GM21528 (cell line): ENCODE results near the gene DUSP1.

Experiments used
- ATAC-seq: cut with Tn5 transposase; IDR thresholded peaks from one replicate; pipeline ENCODE4 v1.9.1; 2021; ENCODE audit warnings: mild to moderate bottlenecking, moderate library complexity; ENCODE audit not compliant: unreplicated experiment, low FRiP score

The DUSP1 gene

DNA sequence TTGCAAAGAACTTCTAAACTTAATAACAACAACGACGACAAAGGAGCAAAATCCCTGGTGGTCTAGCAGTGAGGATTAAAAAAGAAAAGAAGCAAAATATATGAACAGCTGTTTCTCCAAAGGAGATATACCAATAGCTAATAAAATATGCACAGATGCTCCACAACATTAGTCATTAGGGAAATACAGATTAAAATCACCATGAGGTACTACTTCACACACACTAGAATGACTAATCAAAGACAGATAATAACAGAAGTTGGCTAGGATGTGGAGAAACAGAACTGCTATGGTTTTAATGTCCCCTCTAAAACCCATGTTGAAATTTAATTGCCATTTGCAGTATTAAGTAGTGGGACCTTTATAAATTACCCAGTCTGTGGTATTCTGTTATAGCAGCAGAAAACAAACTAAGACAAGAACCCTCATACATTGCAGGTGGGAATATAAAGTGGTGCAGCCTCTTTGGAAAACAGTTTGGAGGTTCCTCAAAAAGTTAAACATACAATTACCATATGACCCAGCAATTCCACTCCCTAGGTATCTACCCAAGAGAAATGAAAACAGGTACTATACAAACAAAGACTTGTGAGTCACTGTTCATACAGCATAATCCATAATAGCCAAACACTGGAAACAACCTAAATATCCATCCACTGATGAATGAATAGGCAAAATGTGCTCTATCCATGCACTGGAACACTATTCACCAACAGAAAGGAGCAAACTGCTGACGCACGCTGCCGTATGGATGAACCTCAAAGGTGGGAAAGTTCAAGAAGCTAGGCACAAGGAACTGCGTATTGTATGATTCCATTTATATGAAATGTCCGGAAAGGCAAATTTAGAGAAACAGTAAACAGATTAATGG is 11.4 kb upstream of the DUSP1 start:
- no peak for ATAC-seq

DNA sequence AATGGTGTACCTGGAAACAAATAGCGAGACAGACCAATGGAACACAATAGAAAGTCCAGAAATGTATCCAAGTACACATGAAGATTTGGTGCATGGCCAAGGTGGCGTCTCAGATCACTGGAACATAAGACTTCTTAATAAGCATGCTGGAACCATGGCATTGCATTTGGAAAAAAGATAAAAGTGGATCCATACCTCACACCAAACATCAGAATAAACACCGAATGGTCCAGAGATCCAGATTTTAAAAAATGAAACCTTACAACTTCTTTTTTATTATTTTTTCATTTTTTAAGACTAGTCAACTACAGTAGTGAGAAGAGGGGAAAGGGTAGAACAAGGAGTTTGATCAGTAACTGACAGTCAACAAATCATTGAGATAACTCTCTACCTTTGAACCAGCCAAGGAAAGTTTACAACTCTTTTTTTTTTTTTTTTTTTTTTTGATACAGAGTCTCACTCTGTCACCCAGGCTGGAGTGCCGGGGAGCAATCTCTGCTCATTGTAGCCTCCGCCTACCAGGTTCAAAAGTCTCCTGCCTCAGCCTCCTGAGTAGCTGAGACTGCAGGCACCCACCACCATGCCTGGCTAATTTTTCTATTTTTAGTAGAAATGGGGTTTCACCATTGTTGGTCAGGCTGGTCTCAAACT is 8.8 kb upstream of the DUSP1 start:
- ATAC-seq, result no peak

DNA sequence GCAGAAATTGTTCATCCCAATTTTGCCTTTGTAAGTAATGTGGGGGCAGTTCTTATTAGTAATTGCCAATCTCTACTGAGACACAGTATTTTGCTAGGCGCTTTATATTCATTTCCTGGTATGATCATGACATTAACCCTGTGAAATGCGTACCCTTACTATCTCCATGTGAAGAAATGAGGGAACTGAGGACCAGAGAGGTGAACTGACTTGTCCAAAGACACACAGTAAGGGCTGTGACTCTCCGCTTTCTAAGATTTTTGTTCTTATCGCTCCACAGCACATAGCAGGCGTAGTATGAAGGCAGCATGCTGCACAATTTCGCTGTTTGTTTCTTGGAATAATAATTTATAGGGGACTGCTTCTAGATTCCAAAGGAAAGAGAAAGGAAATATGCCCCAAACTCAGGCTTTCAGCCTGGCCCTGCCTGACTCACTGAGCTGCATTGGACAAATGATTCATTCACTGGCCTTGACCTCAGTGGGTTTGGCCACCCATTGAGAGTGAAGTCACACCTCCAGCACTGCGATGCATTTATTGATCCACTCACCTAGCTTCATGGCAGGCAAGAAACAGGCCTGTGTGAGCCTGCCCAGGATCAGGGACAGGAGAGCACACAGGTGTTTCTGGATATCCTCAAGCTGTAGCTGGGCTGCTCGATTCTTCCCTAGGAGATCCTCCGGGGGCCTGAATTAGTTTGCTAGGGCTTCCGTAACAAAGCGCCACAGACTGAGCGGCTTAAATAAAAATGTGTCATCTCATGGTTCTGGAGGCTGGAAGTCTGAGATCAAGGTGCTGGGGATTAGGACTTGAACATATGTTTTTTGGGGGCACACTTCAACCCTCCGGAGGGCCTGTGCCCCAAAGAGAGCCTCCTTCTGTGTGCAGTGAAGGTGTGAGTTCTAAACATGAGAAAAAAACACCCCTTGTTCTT is 7.2 kb upstream of the DUSP1 start:
- peak; percentile 33 for ATAC-seq

DNA sequence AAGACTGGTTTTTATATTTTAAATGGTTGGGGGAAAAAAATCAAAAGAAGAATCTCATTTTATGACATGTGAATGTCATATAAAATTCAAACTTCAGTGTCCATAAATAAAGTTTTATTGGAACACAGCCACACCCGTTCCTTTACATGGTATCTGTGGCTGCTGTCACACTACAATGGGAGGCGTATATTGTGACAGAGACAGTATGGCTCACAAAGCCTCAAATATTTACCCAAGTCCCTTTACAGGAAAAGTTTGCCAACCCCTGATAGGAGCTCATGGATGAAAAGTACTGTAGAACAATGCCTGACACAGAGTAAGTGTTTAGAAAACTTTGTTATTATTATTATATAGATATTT is 5.2 kb upstream of the DUSP1 start:
- ATAC-seq, result no peak

DNA sequence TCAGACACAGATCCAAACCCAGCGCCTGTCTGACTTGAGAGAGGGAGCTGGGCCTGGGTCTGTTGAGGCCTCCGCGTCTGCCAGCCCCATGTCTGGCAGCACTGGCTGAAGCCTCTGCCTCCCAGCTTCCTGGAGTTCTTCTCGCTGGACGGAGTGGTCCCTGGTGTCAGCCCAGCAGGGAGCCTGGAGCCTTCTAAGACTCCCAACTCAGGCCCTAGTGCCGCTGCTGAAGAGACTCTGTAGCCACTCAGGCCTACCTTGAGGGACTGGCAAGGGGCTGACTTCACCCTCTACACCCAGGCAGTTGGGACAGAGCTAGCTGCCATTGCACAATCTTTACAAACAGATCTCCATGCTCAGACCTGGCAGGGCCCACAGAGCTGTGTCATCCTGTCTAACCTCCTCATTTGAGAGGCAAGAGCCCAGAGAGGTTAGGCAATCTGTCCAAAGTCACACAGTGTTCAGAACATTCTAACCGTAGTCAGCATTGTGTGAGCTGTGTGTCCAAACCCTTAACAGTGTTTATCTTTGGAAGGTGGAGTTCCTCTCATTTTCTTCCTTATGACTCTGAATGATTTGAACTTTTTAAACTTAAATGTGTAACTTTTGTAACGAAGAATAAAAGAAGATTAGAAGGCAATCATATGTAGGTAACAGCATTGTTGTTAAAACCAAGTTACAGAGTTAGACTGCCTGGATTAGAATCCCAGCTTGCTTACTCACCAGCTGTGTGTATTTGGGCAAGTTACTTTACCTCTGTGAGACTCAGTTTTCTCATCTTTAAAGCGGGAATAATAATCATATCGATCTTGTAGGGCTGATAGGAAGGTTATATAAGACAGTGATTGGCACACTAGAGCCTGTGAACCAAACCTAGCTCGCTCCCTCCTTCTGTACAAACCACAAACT is 4.6 kb upstream of the DUSP1 start:
- no peak for ATAC-seq

DNA sequence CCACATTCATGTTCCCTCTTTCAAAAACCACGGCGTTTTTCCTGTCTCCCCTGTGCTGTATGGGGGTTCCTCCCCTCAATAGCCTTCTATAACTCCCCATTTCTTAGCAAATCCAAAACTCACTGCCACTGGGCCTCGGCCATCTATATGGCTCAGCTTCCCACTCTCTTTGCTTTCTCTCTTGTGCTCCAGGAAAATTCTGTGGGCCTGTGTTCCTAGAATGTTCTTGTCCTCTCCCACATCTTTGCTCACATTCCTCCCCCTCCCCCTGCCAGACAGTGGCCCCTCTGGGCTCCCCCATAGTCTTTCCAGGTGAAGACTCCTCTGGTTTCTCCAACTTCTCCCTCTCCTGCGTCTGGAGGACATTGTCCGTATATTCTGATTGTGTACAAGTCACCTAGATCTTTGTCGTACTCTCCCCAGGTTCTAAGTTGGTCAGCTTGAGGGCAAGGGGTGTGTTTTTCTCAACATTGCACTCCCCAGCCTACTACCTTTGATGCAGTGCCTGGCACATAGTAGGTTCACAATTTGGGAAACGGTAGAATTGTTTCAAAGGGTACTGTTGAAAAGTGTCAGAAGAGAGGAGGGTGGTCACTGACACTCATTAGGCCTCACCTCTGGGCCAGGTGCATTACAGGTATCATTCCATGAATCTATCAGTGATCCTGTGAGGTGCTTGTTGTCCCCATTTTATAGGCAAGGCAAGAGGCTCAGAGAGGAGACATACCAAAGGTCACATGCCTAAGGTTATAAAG is 3.7 kb upstream of the DUSP1 start:
- no peak for ATAC-seq

DNA sequence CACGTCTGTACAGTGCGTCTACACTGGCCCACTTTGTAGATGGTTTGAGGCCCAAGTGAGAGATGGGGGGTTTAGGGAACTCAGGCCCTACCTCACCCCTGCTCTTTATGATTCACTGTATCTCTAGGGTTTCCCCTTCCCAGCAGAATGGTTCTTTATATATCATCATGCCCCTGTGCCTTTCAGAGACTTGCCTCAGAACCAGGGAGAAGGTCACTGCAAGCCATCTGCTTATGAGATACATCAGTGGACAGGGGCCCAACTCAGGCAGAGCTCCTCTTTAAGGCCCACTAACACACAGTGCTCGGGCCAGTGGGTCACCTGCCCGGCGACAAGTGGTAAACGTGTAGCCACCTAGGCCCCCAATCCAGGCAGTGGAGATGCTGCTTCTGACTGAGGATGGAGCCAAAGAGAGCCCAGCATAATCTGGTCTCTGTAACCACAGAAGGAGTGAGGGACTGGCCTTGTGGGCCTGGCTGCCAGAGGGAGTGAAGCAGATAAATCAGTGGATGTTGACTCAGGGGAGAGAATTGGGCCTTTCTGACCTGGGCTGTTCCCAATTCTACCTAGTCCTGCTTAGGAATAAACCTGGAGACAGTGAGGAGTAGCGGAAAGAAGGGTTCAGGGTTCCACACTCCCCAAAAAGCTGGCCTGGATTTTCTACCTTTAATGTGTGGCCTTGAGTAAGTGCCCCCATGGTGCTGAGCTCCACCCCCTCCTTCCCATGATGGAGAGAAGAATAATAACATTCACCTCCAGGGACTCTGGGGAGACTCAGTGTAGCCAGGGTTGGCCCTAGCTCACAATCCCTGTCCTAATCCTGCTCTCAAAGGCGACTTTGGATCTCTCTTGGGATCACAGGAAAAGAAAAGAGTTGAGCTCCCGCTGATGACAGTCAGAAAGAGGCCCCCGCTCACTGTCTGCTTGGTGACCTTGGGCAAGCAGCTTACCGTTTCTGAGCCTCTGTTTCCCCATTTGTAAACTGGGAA is 2.8 kb upstream of the DUSP1 start:
- ATAC-seq, result no peak

DNA sequence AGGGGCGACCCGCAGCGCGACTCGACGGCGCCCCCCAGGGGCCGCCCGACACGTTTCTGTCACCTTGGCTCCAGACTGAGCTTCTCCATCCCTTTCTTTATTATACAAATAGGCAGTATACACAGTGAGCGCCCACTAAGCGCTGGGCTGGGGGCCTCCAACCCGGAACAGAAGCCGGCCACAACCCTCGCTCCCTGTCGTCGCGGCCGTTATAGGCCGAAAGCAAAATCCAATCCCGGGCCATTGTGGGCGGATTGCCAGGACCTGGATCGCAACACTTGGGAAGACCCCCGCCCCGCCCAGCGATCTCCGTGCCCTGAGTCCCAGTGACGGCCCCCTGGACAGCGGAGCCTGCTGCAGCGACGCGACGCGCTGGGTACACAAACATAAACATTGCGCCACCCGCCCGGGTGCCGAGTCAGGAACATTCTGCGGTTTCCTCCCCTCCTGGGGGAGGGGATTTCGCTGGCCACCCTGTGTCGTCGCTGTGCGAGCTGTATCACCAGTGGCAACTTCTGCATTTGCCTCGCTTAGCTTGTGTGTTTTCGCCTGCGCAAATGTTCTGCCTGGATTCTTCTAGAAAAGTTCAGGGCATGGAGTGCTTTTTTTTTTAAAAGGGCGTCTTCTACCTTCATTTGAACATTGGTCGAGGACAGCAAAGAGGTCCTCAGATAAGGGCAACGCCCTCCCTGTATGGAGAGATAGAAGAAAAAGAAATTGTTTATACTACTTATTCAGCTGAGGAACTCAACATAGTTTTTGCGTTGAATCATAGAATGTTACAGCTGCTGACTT is 1.3 kb upstream of the DUSP1 start:
- ATAC-seq, result peak; percentile 29

DNA sequence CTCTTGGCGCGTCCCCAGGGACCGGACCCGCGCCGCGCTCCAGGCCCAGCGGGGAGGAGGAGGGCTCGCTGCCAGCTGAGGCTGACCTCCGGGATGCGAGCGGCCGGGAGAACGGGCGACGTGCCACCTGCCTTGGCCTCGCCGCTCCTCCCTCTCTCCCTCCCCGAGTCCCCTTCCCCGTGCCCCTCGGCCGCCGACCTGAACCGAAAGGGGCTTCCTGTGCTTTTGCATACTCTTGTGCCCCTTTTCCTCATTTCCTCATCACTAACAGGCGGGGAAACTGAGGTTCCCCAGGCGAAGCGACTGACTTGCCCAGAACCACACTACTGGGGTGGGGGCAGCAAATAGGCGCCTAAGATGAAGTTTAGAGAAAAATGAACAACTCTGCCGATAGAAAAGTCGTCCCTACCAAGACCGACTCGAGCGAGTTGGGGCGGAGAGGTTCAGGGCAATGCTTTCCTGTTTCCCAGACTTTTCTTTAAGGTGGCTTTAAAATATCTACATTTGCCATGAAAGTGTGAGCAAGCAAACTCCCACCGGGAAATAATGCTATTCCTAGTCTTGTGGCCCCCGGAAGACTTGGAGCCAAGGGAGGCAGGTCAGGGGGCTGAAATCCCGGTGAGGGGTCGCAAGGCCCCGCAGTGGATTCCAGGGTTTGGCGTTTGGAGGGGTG is 580 bp upstream of the DUSP1 start:
- ATAC-seq, result no peak

DNA sequence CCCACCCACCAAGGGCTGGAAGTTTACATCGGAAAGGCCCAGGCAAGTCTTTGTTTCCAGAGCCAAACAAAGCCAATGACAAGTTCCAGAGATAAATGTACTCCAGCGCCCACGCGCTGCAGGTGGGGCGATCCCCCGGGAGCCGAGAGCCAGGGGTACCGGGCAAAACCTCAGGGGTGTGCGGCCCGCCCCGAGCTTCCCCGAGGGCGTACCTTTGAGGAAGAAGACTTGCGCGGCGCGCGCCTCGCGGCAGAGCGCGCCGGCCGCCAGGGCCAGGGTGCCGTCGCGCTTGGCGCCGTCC is 671 bp downstream of the DUSP1 start:
- no peak for ATAC-seq

DNA sequence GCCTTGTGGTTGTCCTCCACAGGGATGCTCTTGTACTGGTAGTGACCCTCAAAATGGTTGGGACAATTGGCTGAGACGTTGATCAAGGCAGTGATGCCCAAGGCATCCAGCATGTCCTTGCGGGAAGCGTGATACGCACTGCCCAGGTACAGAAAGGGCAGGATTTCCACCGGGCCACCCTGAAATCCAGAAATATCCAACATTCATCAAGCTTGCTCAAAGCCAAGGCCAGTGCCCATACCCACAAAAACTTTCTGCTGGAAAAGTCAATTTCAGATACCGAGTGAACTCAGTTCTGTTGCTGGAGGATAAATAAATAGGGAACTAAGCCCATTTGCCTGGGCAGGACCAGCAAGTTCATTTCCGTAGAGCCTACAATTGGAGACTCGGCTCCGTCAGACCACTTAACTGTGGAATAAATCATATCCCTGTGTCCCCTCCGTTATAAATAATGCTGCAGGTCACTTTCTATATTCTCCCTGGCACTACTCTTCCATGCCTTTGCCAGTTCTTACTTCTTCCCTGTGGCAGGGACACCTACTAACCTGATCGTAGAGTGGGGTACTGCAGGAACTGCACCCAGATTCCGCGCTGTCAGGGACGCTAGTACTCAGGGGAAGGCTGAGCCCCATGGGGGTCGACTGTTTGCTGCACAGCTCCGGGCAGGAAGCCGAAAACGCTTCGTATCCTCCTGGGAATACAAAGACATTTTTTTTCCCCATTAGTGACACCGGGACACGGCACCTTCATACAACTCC is 1.2 kb downstream of the DUSP1 start:
- ATAC-seq, result no peak

DNA sequence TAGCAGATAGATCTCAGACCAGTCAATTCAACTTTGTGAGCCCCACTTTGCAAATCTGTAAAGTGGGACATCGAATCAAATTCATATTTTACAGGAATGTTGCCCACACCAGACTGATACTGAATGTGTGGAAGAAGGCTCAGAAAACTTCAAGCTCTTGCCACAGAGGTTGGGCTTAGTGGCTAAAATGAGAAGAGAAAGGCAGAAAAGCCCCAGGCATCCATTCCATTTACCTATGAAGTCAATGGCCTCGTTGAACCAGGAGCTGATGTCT is 1.7 kb downstream of the DUSP1 start:
- ATAC-seq, result no peak

DNA sequence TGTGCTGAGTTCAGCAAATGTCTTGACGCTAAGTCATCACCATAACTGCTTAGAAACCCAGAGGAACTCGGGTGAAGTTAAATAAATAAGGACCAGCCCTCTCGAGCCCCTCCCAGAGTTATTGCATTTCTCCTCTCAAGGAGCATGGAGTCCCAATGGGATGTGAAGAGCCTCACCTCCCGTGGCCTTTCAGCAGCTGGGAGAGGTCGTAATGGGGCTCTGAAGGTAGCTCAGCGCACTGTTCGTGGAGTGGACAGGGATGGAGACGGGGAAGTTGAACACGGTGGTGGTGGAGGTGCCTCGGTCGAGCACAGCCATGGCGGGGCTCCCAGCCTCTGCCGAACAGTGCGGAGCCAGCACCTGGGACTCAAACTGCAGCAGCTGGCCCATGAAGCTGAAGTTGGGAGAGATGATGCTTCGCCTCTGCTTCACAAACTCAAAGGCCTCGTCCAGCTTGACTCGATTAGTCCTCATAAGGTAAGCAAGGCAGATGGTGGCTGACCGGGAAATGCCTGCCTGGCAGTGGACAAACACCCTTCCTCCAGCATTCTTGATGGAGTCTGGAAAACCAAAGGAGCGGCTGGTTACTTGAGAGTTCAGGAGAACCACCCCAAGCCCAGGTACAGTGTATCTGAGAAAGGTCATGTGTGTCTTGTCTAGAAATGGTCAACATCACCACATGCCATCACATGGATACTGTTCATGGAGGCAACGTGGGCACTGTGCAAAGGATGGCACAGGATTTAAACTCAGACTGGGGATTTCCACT is 2.2 kb downstream of the DUSP1 start:
- ATAC-seq, result no peak

DNA sequence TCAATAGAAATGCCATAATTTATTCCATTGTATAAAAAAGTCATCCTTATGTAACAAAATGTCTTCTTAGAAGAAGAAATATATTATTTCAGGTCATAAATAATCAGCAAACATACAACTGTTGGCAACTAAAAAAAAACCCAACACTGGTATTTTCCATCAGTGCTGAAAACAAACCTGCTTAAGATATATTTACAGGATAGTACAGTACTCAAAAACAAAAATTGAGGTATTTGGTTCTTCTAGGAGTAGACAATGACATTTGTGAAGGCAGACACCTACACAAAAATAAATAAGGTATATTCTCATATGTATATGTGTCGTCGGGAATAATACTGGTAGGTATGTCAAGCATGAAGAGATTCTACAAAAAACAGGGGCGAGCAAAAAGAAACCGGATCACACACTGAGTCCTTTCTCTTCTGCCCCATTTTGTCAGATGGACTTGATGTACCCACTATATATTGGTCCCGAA is 2.9 kb downstream of the DUSP1 start:
- ATAC-seq, result no peak

DNA sequence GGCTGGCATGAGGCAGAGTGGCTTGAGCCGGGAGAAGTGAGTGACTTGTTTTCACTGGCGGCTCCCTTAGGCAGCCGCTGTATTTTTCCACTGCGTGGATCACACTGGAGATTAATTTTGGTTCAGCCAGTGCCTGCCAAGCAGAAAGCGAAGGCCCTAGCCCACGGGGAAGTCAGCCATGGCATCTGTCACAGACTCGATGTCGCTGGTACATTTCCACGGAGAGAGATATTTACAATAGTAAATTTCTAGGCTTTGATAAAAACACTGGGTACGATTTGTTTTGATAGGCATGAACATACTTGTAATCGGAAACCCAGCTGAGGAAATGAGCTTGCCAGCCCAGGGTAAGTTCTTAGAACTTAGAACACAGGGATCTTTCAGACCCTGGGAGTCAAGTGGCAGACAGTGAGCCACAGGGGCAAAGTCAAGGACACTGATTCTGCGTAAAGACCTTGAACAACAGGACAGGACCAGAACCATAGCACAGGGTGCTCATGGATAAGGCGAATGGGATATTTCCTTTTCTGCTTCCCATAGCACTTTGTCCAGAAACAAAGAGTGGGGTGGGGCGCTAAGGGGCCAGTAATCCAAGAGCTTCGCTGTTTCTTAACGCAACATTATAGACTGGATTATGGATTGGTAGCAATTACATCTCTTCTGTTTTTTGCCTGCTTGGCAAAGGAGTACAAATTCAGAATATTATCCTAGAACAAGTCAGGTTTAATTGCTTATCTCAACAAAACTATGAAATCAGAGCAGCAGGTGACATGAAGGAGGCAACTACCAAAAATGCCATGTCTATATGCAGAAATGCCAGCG is 4.5 kb downstream of the DUSP1 start:
- no peak for ATAC-seq
